Dedifferentiated amniotic fluid mesenchymal stem cell (primary cell): ENCODE results near the gene PVR.
A peak's percentile ranks its signal among the peaks of the same experiment; 100 is the strongest.
"Not testable (repeated sequence)": the region's sequence is repeated elsewhere in the genome, so short reads cannot be mapped to it uniquely, and the experiment has no call there.

Experiments used
- DNase-seq: peaks from one replicate; pipeline ENCODE4 v3.0.0-alpha.2; 2016; ENCODE audit errors: extremely low spot score

PVR gene

DNA sequence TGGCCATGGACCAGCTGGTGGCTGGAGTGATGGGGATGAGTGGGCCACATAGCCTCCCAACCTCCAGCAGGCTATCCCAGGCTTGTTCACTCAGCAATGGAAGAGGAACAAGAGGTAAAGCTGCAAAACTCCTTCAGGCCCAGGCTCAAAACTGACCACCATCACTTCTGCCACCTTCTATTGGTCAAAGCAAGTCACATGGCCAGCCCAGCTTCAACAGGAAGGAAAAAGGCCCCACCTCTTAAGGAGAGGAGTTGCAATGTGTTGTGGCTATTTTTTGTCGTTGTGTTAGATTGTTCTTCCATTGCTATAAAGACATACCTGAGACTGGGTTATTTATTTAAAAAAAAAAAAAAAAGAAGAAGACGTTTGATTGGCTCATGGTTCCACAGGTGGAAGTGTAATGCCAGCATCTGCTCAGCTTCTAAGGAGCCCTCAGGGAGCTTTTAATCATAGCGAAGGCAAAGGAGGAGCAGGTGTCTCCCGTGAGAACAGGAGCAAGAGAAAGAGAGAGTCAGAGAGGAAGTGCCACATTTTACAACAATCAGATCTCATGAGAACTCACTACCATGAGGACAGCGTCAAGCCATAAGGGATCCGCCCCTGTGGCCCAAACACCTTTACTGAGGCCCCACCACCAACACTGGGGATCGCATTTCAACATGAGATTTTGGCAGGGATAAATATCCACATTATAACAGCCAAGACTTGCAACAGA, 24.9 kb upstream of the PVR start:
- DNase-seq: no peak

DNA sequence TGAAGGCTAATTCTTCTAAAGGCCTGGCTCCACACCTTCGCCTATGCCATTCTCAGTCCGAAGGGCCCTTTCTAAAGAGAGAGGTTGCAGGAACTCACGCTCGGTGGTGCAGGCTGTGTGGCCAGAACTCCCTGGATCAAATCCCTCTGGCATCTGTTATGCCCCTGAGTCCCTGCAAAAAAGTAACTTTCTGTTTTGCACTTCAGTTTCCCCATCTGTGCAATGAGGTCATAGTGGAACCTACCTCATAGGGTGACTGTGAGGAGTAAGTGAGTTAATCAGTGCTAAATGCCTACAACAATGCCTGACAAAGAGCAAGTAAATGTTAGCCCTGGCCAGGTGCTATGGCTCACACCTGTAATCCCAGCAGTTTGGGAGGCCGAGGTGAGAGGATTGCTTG, 23.0 kb upstream of the PVR start:
- no peak for DNase-seq

DNA sequence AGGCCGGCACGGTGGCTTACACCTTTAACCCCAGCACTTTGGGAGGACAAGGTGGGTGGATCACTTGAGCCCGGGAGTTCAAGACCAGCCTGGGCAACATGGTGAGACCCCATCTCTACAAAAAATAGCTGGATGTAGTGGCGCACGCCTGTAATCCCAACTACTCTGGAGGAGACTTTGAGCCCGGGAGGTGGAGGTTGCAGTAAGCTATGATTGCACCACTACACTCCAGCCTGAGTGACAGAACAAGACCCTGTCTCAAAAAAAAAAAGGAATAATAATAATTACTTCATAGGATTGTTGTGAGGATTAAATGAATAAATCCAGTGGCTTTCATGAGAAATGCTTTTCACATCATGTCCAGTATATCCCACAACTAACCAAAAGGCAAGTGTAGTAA, 22.3 kb upstream of the PVR start:
- DNase-seq: no peak

DNA sequence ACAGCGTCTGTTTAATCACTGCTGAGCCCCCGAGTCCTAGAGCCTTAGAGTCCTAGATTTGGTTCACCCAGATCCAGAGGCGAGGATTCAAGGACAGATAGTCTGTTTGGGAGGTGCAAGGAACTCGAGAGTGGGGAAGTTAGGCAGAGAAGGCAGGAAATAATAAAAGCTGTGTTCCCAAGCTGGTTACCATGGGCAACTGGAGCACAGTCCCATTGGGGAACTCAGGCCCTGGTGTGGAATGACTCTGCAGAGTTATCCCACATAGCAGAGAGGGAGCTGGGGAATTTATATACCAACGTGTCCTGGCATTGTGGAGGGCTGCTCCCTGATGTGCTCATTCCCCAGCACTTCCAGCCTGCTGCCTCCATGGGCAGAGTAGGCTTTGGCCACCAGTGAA, 20.6 kb upstream of the PVR start:
- DNase-seq: no peak

DNA sequence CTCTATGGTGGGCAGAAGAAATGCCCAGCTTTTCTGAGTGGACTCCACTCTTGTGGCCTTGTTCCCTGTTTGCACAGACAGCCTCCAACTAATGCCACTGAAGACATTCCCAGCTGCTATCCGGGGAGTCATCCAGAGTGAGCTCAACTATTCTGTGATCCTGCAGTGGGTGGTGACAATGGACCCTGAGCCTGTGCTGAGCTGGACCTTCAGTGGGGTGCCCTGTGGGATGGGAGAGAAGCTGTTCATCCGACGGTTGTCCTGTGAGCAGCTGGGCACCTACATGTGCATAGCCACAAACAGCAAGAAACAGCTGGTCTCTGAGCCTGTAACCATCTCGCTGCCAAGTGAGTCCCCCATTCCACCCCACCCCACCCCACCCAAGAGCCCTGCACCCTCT, 20.1 kb upstream of the PVR start:
- DNase-seq: no peak

DNA sequence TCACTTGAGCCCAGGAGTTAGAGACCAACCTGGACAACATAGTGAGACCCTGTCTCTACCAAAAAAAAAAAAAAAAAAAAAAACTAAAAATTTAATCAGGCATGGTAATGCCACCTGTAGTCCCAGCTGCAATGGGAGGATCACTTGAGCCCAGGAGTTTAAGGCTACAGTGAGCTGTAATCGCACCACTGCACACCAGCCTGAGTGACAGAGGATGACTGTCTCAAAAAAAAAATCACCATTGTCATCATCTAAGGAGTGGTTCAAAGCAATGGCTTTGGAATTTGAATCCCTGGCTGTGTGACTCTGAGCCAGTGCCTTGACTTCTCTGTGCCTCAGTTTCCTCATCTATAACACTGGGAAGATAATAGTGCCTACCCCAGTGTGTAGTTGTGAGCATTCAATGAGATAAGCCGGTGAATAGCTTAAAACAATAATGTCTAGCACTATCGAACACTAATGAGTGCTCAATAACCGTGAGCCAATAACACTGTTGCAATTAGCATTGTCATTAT, 18.8 kb upstream of the PVR start:
- no peak for DNase-seq

DNA sequence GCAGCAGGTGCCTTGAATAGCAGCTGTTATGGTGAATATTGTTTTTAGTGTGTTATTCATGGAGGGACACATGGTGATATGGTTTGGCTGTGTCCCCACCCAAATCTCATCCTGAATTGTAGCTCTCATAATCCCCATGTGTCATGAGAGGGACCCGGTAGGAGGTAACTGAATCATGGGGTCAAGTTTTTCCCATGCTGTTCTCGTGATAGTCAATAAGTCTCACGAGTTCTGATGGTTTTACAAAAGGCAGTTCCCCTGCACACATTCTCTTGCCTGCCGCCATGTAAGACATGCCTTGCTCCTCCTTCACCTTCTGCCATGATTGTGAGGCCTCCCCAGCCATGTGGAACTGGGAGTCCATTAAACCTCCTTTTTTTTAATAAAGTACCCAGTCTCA, 18.1 kb upstream of the PVR start:
- not testable (repeated sequence) for DNase-seq

DNA sequence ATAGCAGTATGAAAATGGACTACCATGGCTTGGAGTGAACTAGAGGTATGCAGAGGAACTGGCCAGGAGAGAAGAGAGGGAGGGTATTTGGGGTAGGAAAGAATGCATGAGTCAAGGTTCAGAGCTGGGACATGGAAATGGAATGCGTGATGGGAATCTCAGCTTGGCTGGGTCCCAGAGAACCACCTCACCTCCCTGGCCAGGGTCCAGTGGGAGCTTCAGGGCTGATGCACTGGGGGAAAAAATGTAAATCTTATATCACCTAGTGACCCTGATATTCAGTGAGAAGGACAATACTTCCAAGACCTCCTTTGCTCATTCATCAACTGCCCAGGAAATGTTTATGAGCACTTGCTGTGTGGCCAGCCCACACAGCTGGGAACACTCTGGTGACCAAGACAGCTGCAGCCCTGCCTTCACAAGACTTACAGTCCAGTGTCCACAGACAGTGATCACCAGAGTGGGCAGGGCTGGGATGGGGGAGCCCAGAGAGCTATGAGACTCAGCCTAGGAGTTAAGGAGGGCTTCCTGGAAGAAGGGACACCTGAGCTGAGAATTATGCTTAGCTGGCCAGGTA, 17.6 kb upstream of the PVR start:
- peak; percentile 52 for DNase-seq

DNA sequence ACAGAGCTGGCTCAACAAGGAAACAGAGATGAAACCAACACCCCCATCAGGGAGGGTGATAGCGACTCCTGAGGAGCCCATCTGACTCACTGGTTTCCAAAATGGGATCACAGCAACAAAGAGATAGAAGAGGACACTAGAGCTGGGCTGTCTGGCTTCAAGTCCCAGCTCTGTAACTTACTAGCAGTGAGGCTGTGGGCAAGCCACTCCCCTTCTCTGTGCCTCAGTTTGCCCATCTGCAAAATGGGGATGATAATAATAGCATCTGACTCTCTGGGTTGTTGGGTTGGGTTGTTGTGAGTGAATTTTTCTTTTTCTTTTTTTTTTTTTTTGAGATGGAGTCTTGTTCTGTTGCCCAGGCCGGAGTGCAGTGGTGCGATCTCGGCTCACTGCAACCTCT, 16.1 kb upstream of the PVR start:
- no peak for DNase-seq

DNA sequence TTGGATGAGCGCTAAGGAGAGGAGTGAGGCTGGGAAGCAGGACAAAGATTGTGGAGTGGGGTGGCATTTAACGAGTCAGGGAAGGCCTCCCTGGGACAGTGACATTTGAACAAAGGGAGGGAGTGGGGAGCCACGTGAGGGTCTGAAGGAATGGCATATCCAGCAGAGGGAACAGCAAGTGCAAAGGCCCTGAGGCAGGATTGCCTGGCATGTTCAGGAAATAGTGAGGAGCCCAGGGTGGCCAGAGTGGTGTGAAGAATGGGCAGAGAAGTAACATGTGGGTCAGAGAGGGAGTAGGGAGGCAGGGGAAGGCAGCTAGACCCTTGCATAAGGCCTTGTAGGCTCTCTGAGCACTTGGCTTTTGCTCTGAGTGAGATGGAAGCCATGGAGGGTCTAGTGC, 14.9 kb upstream of the PVR start:
- DNase-seq: no peak

DNA sequence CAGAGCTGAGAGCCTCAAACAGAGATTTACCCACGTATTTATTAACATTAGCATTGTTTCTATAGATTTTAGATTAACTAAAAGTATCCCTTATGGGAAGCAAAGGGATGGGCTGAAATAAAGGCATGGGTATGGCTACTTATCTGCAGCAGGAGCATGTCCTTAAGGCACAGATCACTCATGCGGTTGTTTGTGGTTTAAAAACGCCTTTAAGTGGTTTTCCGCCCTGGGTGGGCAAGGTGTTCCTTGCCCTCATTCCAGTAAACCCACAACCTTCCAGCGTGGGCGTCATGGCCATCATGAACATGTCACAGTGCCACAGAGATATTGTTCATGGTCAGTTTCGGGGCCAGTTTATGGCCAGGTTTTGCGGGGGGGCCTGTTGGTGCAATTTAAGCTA, 12.1 kb upstream of the PVR start:
- not testable (repeated sequence) for DNase-seq

DNA sequence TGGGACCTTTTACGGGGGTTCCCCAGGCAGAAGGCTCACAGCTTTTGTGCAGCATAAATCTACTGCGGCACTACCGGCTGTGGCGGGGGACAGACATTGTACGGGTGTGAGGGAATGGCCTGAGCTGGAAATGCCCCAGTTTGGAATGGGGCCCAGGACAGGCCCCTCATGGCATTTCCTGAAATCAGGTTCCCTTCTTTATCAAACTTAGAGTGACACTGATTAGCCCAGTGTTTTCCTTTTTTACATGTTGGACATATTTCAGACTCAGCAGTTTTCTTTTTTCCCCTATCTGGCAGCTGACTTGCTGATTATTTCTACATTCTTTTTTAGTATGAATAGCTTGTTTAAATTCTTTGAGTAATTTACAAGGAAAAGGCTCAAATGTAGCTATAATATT, 9.7 kb upstream of the PVR start:
- DNase-seq: not testable (repeated sequence)

DNA sequence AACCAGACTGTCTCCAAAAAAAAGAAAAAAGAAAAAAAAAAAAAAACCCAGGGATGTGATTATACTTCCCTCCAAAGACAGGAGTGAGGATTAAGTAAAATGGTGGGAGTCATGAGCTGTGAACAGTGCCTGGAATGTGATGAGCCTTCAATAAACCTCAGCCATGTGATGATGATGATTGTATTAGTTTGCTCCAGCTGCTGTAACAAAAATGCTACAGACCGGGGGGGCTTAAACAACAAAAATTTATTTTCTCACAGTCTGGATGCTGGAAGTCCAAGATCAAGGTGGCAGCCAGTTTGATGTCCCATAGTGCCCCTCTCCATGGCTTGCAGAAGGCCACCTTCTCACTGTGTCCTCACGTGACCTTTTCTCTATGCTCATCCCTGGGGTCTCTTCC, 8.9 kb upstream of the PVR start:
- DNase-seq: no peak

DNA sequence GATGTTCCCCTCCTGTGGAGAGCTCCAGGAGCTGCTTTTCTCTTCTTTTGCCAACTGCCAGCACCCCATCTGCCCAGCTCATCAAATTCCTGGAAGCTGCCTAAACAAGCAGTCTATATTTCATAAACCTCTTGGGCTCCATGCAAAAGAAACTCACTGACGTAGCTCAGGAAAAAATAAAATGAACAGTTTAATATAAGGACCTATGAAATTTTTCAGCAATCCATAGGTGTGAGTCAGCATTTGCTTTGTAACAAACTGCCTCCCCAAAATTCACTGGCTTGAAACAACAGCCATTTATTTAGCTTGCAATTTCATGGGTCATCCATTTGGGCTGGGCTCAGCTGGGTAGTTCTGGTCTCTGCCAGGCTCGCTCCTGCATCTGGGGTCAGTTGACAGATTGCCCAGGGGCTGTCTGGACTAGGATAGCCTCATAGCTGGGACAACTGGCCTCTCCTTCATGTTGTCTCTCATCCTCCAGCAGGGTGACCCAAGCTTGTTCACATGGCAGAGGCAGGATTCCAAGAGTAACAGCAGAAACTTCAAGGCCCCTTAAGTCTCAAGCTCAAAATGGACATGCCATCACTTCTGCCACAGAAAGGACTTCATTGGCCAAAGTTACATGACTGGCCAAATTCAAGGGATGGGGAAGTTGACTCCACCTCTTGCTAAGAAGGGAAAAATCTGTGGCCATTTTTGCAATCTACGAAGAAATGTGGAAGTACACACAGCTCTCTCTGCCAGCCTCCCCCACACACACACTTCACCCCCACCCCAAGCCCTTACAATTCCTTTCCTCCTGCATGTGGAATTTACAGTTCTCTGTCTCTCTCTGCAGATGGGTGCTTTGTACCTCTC, 7.9 kb upstream of the PVR start:
- peak; percentile 80 for DNase-seq

DNA sequence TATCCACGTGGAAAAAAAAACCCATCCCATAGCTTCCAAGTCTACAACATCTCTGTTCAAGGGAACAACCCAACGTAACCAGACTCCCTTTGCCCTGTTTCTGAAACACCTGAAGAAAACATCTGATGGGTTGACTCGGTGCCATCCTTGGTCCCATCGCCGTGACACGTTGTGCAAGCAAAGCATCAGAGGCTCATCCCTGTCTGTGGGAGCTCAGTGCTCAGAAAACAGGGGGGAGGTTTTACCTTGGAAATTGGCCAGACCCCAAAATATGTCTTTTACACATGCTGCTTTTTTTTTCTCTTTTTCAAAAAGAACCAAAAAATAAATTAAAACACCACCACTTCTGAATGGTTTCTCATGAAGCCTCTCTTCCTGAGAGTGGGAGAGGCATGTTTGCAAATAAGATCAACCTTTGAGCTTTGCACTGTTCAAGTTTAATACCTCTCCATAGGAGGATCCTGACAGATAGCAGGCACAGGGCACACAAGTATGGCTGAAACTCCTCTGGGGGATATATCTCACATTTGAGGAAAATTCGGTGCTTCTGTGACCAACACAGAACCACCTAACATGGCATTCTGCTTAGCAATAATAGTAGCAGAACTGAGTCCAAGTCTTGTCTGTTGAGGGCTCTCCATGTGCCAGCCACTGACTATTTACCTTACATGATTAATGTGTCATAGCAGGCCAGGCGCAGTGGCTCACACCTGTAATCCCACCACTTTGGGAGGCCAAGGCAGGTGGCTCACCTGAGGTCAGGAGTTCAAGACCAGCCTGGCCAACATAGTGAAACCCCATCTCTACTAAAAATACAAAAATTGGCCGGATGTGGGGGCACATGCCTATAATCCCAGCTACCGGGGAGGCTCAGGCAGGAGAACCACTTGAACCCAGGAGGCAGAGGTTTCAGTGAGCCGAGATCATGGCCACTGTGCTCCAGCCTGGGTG, 7.0 kb upstream of the PVR start:
- DNase-seq: no peak

DNA sequence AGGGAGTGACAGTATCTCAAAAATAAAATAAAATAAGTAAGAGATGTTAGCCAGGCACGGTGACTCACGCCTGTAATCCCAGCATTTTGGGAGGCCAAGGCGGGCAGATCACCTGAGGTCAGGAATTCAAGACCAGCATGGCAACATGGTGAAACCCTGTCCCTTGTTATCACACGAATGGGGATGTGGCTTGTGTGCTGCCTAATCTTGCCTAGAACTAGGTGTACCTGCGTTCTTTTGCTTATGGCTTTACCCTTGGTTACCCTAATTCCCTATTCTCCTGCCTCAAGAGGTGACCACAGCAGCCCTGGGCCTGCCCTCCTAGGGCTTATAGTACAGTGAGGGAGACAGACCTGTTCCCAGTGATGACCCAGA, 6.3 kb upstream of the PVR start:
- no peak for DNase-seq

DNA sequence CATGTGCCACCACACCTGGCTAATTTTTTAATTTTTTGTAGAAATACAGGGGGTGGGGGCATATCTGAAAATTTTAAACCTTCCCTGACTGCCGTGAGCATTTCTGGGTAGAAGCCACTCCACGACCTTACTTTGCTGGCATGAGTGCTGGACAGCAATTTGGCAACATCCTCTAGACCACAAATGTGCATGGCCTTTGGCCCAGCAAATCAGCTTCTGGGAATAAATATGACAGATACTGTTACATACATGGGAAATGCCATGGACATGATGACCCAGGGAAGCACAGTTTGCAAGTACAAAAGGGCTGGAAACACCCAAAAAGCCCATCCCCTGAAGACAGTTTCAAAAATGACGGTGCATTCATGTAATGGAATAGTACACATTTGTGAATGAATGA, 3.2 kb upstream of the PVR start:
- DNase-seq: peak; percentile 26

DNA sequence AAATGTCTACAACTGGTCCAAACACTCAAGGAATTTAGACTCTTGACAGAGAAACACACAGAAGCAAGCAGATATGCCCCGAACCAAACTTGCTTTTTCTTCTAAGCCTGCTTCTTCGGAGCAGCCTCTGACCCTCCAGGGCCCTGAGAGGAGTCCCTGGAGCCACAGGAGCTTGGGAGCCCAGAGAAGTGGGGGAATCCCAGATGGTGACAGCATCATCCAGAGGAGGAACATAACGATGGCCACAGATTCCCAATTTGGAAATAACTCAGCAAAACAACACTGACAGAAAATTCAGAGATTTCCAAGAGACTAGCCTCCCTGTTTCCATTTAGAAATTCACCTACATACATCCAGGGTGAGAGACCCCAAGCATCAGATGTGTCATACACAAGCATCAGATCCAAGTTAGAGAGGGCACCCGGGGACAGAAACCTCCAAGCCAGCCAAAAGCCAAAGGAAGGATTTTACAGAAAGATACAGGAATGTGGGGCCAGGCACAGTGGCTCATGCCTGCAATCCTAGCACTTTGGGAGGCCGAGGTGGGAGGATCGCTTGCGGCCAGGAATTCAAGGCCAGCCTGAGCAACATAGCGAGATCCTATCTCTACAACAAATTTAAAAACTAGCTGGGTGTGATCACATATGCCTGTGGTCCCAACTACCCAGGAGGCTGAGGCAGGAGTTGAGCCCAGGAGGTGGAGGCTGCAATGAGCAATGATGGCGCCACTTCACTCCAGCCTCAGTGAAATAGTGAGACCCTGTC, 2.0 kb upstream of the PVR start:
- no peak for DNase-seq

DNA sequence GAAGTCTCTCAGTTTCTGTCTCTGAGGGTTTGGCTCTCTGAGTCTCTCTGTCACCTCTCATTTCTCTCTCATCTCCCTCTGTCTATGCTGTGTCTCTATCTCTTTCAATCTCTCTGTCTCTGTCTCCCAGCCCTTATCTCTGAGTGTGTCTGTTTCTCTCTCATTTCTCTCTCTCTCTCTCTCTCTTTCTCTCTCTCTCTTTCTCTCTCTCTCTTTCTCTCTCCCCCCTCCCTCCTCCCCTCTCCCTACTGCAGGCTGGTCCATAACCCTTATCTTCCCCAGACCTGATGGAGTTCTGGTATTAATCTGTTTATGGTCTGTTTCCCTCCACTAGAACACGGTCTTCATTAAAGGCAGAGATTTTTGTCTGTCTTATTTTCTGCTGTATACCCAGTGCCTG, 1.3 kb upstream of the PVR start:
- no peak for DNase-seq

DNA sequence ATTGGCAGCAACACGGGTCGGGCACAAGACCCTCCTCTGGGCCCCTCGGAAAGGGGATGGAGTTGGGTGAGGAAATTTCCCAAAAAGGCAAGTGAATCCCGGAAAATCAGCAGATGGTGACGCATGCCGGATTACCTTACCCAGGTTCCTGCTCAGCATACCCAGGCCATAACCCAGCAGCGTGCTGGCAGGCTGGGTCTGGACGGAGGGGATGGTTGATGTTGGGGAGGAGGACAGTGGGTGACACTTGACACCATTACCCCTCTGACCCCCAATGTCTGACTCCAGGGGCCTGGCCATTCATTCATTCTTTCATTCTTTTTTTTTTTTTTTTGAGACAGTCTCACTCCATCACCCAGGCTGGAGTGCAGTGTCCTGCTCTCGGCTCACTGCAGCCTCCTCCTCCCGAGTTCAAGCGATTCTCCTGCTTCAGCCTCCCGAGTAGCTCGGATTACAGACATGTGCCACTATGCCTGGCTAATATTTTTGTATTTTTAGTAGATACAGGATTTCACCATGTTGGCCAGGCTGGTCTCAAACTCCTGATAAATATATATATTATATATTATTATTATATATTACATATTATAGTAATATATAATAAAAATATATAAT, 799 bp downstream of the PVR start:
- no peak for DNase-seq
